ENCODE results near the gene C2CD4C. TPM values are rescaled to one million over a fixed set of nuclear protein-coding genes. Genes with fewer than 3 reads are reported as not detected.

The C2CD4C gene, protein sequence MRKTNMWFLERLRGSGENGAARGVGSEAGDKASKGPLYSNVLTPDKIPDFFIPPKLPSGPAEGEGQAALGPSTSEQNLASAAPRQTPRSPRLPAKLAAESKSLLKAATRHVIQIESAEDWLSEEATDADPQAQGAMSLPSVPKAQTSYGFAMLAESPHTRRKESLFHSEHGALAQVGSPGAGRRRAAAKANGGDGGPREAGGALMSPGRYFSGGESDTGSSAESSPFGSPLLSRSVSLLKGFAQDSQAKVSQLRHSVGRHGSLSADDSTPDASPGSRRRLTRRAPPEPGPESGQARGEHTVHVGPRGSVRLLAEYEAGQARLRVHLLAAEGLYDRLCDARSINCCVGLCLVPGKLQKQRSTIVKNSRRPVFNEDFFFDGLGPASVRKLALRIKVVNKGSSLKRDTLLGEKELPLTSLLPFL
- 10.6 and 12.5 TPM in 2 replicates for total RNA-seq (2014; rRNA removed; shearing (Covaris generic))
- polyA plus RNA-seq (2016; fragmentation: Nextera tagmentation; extraction: Ambion mirVana), result 2.1 and 2.6 TPM in 2 replicates
- long read RNA-seq, partial matches to known transcripts, result 0 of 1 reads
- long read RNA-seq, other reads (novel, unspliced or antisense), result 1 of 1 reads

DNA sequence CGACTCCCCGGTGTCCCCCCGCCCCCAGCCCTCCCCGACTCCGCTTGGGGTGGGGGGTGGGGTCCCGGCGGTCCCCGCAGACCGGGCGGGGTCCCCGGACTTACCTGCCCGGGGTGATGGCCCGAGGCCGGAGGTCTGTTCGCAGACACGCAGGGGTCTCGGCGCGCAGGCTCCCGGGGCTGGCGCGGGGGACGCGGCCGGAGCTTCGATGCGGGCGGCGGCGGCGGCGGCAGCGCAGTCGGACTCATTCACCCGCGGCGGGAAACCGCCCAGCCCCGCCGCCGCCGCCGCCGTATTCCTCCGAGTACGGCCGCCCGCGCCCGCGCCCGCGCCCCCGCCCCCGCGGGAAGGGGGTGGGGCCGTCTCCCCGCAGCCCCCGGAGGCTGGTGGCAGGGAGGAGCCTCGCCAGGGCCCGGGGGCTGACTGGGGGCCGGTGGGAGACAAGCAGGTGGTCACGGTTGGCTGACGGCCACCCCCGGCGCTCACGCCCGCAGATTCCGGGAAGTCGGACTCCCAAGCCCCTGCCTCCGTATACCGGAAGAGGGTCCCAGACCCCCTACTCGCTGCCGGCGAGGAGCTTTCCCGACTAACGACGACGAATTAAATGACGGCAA is at the start of gene C2CD4C:
Gene C2CD4C, minus strand, starts transcription at position 246 of the 614 bp plus-strand sequence. CDS start 786 bp downstream, outside the sequence.
- Histone ChIP-seq H3F3A (replicated peaks; ENCODE audit: low read depth) (0 out of 2 replicates have a peak, but pooled peaks cover 3% of the 10 kb centered on the region), H3K27ac (ENCODE audit: low read depth) (no peak within 1 kb of the TSS), H3K79me2 (replicated peaks; ENCODE audit: insufficient read depth) (no peaks in the 10 kb centered on the region), H4K20me1 (replicated peaks; ENCODE audit: insufficient read depth) (no peaks in the 10 kb centered on the region), H3K4me3 (peak within 1 kb of the TSS; percentile 76), H2AFZ (peak within 1 kb of the TSS; percentile 91), H3K9me2 (ENCODE audit: insufficient read depth) (no peaks in the 10 kb centered on the region), H3K4me1 (ENCODE audit: insufficient read depth) (peaks cover 3% of the 10 kb centered on the region; the same call in 1 of the 2 replicates), H3K36me3 (ENCODE audit: insufficient read depth) (no peaks in the 10 kb centered on the region), H3K4me2 (peak within 1 kb of the TSS; percentile 90), H3K27me3 (ENCODE audit: insufficient read depth) (peaks cover 12% of the 10 kb centered on the region)
- Mint-ChIP-seq H3K27me3 (ENCODE audit: insufficient read depth, low read depth, poor library complexity) (peaks cover 13% of the 10 kb centered on the region), H3K4me1 (peaks cover 11% of the 10 kb centered on the region), H3K27ac (no peak within 1 kb of the TSS), H3K4me3 (peak within 1 kb of the TSS; percentile 90), H3K36me3 (ENCODE audit: low read depth) (peaks cover 3% of the 10 kb centered on the region; the same call in 1 of the 3 replicates), H3K9me3 (peaks cover 15% of the 10 kb centered on the region; the same call in 2 of the 3 replicates)
- TF ChIP-seq EZH2phosphoT487 (IDR thresholded peaks at IDR 0.05; ENCODE audit: unreplicated experiment) (no peak), CREB1 (CRISPR knock-in tag; IDR thresholded peaks at IDR 0.05; ENCODE audit: low read depth) (no peak)
- ATAC-seq (peak; percentile 32), DNase-seq (ENCODE audit: low spot score) (peak; percentile 60)

DNA sequence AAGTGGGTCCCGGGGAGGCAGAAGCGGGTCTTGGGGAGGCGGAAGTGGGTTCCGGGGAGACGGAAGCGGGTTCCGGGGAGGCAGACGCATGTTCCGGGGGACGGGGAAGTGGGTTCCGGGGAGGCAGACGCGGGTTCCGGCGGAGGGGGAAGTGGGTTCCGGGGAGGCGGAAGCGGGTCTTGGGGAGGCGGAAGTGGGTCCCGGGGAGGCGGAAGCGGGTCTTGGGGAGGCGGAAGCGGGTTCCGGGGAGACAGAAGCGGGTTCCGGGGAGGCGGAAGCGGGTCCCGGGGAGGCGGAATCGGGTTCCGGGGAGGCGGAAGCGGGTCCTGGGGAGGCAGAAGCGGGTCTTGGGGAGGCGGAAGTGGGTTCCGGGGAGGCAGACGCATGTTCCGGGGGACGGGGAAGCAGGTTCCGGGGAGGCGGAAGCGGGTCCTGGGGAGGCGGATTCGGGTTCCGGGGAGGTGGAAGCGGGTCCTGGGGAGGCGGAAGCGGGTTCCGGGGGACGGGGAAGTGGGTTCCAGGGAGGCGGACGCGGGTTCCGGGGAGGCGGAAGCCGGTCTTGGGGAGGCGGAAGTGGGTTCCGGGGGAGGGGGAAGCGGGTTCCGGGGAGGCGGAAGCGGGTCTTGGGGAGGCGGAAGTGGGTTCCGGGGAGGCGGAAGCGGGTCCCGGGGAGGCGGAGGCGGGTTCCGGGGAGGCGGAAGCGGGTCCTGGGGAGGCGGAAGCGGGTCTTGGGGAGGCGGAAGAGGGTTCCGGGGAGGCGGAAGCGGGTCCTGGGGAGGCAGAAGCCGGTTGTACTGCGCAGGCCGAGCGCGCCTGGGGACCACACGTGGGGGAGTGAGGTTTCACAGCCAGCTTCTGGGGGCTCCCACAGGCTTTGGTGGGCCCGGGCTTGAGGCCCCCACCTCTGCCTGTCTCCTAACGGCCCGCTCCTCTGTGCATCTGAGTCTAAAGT is 49.4 kb upstream of the C2CD4C start:
- ATAC-seq, result no peak
- no peak for TF ChIP-seq ZNF331 (CRISPR knock-in tag; IDR thresholded peaks at IDR 0.05; ENCODE audit: low read depth)
- TF ChIP-seq ZNF114 (CRISPR knock-in tag; IDR thresholded peaks at IDR 0.05), result no peak
- no peak for TF ChIP-seq EZH2 (IDR thresholded peaks at IDR 0.05; ENCODE audit: low read depth, unreplicated experiment)
- TF ChIP-seq, protein P1, sequence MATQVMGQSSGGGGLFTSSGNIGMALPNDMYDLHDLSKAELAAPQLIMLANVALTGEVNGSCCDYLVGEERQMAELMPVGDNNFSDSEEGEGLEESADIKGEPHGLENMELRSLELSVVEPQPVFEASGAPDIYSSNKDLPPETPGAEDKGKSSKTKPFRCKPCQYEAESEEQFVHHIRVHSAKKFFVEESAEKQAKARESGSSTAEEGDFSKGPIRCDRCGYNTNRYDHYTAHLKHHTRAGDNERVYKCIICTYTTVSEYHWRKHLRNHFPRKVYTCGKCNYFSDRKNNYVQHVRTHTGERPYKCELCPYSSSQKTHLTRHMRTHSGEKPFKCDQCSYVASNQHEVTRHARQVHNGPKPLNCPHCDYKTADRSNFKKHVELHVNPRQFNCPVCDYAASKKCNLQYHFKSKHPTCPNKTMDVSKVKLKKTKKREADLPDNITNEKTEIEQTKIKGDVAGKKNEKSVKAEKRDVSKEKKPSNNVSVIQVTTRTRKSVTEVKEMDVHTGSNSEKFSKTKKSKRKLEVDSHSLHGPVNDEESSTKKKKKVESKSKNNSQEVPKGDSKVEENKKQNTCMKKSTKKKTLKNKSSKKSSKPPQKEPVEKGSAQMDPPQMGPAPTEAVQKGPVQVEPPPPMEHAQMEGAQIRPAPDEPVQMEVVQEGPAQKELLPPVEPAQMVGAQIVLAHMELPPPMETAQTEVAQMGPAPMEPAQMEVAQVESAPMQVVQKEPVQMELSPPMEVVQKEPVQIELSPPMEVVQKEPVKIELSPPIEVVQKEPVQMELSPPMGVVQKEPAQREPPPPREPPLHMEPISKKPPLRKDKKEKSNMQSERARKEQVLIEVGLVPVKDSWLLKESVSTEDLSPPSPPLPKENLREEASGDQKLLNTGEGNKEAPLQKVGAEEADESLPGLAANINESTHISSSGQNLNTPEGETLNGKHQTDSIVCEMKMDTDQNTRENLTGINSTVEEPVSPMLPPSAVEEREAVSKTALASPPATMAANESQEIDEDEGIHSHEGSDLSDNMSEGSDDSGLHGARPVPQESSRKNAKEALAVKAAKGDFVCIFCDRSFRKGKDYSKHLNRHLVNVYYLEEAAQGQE (IDR thresholded peaks at IDR 0.05; ENCODE audit: unreplicated experiment), result no peak
- TF ChIP-seq CTCF (conservative IDR thresholded peaks at IDR 0.05; ENCODE audit: low read depth in 2 of 2), result no peak

More for the DNA sequence above, 49.4 kb upstream of the C2CD4C start:
- Mint-ChIP-seq H3K36me3 (ENCODE audit: low read depth) (peaks cover 2% of the 10 kb centered on the region; the same call in 1 of the 3 replicates), H3K27ac (no peak overlapping the region), H3K4me1 (peaks cover 7% of the 10 kb centered on the region), H3K4me3 (no peak overlapping the region), H3K9me3 (peaks cover 8% of the 10 kb centered on the region), H3K27me3 (ENCODE audit: insufficient read depth, low read depth, poor library complexity) (peaks cover 29% of the 10 kb centered on the region)
- Histone ChIP-seq H3F3A (replicated peaks; ENCODE audit: low read depth) (0 out of 2 replicates have a peak, but pooled peaks cover 4% of the 10 kb centered on the region), H3K4me3 (no peak overlapping the region), H3K36me3 (ENCODE audit: insufficient read depth) (no peaks in the 10 kb centered on the region), H3K79me2 (replicated peaks; ENCODE audit: insufficient read depth) (no peaks in the 10 kb centered on the region), H3K27ac (ENCODE audit: low read depth) (no peak overlapping the region), H4K20me1 (replicated peaks; ENCODE audit: insufficient read depth) (no peaks in the 10 kb centered on the region), H3K9me2 (ENCODE audit: insufficient read depth) (no peaks in the 10 kb centered on the region), H2AFZ (no peak overlapping the region), H3K4me1 (ENCODE audit: insufficient read depth) (no peaks in the 10 kb centered on the region; the same call in 1 of the 2 replicates), H3K4me2 (no peak overlapping the region), H3K27me3 (ENCODE audit: insufficient read depth) (peaks cover 33% of the 10 kb centered on the region)
- DNase-seq (ENCODE audit: low spot score), result no peak
